ENCODE data around the gene TM7SF3.

The TM7SF3 gene

DNA sequence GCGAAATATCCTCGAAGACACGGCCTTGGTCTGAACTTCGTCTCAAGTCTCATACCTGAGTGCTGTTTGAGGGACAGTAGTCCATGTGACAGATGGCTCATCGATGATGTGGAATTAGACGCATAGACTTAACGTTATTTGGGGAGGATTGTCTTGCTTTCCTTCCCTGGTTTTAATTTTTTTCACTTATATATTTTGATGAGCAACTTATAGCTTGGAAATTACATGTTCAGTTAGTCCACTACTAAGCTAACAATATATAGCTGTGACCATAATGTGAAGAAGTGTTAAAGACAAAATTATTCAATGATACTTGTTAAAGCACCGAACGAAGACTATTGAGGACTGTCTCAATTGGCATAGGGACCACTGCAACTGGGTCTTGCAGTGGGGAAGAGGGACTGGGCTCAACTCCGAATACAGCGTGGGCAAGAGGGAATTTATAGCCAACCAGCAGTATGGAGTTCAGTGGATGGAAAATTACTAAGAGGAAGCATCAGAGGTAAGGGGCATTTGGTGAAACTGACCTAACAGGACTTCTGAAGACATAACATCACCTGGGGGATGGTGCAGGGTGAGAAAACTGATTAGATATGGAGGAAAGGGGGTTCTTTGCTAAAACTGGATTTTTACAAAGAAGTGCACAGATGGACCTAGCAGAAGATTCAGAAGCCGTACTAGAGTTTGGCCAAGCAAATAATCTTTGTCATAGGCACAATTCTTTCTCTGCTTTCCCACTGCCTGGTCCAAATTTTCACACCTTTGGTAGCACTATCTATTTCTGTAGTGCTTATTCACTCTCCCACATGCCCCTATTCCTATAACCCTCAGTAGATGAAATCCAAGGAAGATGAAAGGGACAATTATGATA, 910 bp upstream of the TM7SF3 start:
- no peak for DNase-seq

GRCh38 chr12:27013611-27014084, 536 bp downstream of the TM7SF3 start:
- no peak for DNase-seq

DNA sequence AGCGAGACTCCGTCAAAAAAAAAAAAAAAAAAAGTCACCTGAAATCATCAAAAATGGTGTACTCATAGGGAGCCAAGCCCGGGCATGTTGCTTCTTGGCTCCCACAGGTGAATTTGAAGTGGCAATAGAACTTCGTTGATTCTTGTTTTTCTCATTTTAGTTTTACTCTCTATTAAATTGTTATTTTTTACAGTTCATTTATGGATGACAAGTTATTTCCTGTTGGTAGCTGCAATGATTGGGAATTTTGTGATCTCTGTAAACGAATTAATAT, 1.3 kb downstream of the TM7SF3 start:
- DNase-seq = no peak

- no peak for DNase-seq
These were observed 1.8 kb downstream of the TM7SF3 start for GRCh38 chr12:27012239-27012981.

DNA sequence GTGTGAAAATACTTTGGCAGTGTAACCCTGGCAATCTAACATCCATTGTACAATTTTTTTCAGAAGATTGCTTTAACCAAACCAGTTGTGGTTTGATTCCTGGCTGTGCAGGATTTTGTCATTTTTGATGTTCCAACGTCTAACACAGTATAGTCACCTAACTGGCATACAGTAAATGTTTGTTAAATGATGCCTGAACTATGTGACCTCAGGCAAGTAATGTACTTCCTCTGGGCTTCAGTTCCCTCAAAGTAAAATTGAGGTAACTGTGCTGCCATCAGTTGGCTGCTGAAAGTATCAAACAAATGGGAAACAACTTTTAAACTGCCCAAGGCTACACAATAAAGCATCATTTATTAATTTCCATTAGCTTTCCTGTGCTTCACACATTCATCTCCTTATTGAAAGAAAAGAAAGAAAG, 4.3 kb downstream of the TM7SF3 start:
- DNase-seq = peak; percentile 17

DNA sequence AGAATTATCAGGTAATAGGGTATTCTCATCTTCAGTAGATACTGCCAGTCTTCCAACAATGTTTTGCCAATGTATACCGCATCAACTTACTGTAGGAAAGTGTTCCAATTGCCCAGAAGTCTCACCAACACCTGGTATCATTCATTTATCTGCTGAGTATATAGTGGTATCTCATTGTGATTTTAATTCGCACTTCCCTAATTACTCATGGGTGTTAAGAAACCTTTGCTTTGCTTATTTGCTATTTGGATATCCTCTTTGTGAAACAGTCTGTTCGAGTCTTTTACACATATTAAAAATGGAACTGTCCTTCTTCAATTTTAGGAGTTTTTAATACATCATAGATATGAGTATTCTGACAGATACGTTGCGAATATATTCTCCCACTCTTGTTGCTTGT, 6.1 kb downstream of the TM7SF3 start:
- no peak for DNase-seq

DNA sequence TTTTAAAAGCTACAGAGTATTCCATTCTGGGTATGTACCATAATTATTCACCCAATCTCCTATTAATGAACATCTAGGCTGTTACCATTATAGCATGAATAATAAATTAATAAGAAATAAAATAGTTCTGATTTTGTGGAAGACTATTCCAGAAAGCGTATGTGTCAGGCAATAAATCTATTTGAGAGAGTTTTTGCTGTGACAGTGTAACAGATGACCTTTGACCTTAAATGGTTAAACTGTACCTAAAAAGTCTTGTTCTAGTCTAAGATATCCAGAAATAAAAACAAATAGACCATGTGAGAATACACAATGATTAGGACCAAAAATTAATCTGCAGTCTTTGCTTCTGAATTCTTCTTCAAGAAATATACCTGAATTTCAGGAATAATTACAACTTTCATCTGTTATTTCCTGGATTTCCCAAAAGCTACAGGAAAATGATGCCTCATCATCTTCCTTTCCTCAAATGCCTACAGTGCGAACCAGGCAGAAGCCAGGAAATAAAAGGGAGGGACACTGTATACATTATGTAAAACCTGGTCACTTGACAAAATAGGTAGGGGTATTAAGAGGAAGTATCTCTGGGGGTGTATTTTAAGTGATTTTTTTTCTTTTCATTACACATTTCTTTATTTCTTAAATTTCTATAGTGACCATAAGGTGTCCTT, 7.3 kb downstream of the TM7SF3 start:
- DNase-seq = no peak

DNA sequence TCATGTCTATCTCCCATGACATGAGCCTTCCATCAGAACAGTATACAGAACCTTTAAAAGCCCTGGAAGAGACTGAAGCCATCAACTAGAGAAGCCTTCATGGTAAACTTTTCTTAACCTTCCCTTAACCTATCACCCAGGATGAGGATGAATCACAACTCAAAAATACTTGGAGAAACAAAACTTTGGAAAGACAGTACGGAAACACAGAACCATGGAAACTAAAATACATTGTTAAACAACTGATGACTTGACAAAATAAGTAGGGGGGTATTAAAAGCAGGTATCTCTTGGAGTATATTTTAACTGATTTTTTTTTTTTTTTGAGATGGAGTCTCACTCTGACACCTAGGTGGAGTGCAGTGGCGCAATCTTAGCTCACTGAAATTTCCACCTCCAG, 8.7 kb downstream of the TM7SF3 start:
- no peak for DNase-seq

GRCh38 chr12:27003421-27004381, 10.5 kb downstream of the TM7SF3 start:
- no peak for DNase-seq

DNA sequence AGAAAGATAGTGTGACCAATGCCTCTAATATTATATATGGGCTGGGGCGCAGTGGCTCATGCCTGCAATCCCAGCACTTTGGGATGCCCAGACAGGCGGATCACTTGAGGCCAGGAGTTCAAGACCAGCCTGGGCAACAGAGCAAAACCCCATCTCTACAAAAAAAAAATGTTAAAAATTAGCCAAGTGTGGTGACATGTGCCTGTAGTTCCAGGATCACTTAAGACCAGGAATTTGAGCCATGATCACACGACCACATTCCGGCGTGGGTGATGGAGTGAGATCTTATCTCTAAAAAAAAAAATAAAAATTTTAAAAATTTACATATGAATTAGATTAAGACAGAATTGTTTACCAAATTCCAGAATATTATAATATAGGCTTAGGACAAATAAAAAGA, 12.0 kb downstream of the TM7SF3 start:
- DNase-seq = no peak

GRCh38 chr12:27001663-27002062, 12.5 kb downstream of the TM7SF3 start:
- no peak for DNase-seq

GRCh38 chr12:27000961-27001360, 13.2 kb downstream of the TM7SF3 start:
- DNase-seq = no peak

GRCh38 chr12:26997003-26997402, 17.2 kb downstream of the TM7SF3 start:
- no peak for DNase-seq

DNA sequence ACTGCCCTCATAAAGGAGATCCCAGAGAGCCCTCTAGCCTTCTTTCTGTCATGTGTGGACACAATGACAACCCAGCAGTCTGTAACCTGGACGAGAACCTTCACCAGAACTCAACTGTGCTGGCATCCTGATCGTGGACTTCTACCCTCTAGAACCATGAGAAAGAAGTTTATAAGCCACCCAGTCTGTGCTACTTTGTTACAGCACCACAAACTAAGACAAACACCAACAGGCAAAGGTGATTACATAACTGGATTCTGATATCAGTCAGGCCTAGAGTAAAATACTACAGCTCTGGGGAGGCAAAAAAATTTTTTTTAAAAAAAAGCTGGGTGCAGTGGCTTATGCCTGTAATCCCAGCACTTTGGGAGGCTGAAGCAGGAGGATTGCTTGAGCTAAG, 18.5 kb downstream of the TM7SF3 start:
- no peak for DNase-seq

DNA sequence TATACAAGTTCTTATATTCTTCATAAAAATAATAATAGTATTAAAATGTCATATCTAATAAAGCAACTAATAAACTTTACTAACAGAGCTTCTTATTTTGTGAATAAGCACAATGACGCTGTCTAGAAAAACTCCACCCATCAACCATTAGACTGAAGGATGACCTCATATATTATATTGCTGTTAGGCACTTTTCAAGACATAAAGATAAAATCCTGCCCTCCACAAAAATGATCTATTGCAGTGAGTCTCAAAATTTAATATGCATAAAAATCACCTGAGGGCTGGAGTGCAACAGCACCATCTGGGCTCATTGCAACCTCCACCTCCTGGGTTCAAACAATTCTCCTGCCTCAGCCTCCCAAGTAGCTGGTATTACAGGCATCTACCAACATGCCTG, 20.1 kb downstream of the TM7SF3 start:
- DNase-seq = no peak

DNA sequence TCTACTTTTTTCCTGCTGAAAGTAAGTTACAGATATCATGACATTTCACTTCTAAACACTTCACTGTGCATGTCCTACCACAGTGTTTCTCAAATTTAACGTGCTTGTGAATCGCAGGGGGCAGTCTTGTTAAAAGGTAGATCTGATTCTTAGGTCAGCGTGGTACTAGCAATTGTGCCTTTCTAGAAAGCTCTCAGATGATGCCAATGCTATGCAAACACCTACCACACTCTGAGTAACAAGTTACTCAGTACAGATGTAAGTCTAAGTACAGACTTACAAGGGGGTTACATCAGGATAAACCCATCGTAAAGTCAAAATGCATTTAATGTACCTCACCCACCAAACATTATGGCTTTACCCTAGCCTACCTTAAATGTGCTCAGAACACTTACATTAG, 22.4 kb downstream of the TM7SF3 start:
- DNase-seq = no peak

GRCh38 chr12:26989873-26990272, 24.3 kb downstream of the TM7SF3 start:
- DNase-seq = no peak

DNA sequence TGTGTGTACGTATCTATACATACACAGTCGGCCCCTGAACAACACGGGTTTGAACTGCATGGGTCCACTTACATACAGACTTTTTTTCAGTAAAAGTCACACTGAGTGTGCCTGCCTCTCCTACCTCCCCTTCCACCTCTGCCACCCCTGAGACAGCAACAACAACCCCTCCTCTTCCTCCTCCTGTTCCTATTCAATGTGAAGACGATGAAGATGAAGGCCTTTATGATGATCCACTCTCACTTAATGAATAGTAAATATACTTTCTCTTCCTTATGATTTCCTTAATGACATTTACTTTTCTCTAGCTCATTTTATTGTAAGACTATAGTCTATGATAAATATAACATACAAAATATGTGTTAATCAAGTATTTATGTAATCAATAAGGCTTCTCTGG, 25.5 kb downstream of the TM7SF3 start:
- no peak for DNase-seq

GRCh38 chr12:26987634-26988424, 26.4 kb downstream of the TM7SF3 start:
- no peak for DNase-seq

DNA sequence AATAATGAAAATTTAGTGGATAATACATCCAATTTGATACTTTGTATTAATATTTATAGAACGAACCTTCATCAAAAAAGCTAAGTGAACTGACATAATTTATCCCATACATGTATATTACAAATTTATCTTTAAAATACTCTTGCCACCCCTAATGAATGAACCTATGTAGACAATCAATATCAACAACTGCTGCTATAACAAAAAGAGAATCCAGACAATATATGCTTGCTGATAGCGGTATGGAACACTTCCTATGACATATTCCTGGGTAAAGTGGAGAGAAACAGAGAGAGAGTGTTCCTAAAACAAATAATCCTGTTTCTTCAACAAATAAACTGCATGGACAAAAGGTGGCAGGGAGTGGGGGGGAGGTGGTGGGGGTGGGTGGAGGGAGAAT, 31.3 kb downstream of the TM7SF3 start:
- DNase-seq = no peak

DNA sequence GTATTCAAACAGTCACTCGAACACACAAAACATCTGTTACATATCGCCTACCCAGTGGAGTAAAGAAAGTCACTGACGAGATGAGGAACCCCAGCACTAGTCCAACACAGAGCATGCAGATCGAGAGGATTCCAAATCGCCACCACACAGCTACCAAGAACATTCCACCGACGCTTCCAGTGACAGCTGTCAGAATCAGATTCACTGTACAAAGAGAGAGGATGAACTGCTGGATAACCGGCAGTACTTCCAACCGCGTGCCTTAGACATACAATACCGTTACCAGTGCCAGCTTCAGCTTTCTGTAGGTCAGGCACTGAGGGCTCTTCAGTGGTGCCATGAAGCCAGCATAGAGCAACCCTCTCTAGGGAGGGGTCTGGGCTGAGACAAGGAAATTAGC, 34.5 kb downstream of the TM7SF3 start:
- DNase-seq = no peak

GRCh38 chr12:26978801-26979200, 35.4 kb downstream of the TM7SF3 start:
- no peak for DNase-seq

All from CD4-positive, alpha-beta T cell treated with Interleukin-17A for 1 hour (primary cell).